H1 (cell line): ENCODE results near the gene OVCA2. TPM values are rescaled to one million over a fixed set of nuclear protein-coding genes. Genes with fewer than 3 reads are reported as not detected.

Experiments
- CHD7 ChIP-seq: fragments of 300-600 bp; sonication (generic); IDR thresholded peaks from 2 replicates; pipeline ENCODE4 v1.7.1; 2012; ENCODE audit warnings: low read length, moderate library complexity, mild to moderate bottlenecking, inconsistent platforms; ENCODE audit not compliant: insufficient replicate concordance
- JUND ChIP-seq: IDR thresholded peaks from 2 replicates; pipeline ENCODE4 v1.6.1; 2011; ENCODE audit warnings: mild to moderate bottlenecking, improper control_type of control experiment, low read length
- KDM1A ChIP-seq: fragments of 200-600, 300-600 bp; sonication (generic); IDR thresholded peaks from 2 replicates; pipeline ENCODE4 v1.7.1; 2016; ENCODE audit warnings: mild to moderate bottlenecking, low read length, borderline replicate concordance
- NANOG ChIP-seq: IDR thresholded peaks from 2 replicates; pipeline ENCODE4 v1.6.1; 2011; ENCODE audit warnings: low read length, low read depth, mild to moderate bottlenecking, inconsistent platforms; ENCODE audit not compliant: insufficient read depth, poor library complexity, severe bottlenecking
- SP2 ChIP-seq: IDR thresholded peaks from 2 replicates; pipeline ENCODE4 v1.6.1; 2012; ENCODE audit warnings: mild to moderate bottlenecking, low read length, inconsistent platforms
- TCF12 ChIP-seq: IDR thresholded peaks from 2 replicates; pipeline ENCODE4 v1.6.1; 2011; ENCODE audit warnings: low read depth, mild to moderate bottlenecking, low read length
- ZNF274 ChIP-seq: IDR thresholded peaks from 2 replicates; pipeline ENCODE4 v1.7.0; 2012; ENCODE audit warnings: low read length, borderline replicate concordance; ENCODE audit errors: extremely low read depth
- polyA plus RNA-seq, 7 experiments: library from polyadenylated mRNA; depleted of rRNA in 3 of 7; stranded (reverse) in 5 of 7; unstranded in 2 of 7; fragments of >200 nt in 5 of 7; fragments of 200-250 nt in 2 of 7; gene quantifications; 1 replicate in 5 of 7; 2 replicates in 1 of 7; 4 replicates in 1 of 7; pipeline versions ENCODE4 v1.2.1 to v1.2.3, GENCODE V29; 2011 to 2013; ENCODE audit warnings: missing spikeins in 2 of 7, mixed read lengths in 2 of 7
- total RNA-seq: library from RNA; stranded (reverse); fragmentation: NEBNext Ultra II Directional; extraction: Animal tissue kit (Norgen Biotek cat#: 25700); gene quantifications from 2 replicates; pipeline ENCODE4 v1.2.1, GENCODE V29; 2021
- TF ChIP-seq, protein P1 (sequence below): IDR thresholded peaks from 2 replicates; pipeline ENCODE4 v1.6.1; 2011; ENCODE audit warnings: low read length, improper control_type of control experiment

Gene OVCA2
- total and polyA plus RNA-seq, 2 of the 8 experiments (the other 6 are each of a cell fraction or from before 2014, with no cell fraction given), result 15.3 to 37.0 TPM

DNA sequence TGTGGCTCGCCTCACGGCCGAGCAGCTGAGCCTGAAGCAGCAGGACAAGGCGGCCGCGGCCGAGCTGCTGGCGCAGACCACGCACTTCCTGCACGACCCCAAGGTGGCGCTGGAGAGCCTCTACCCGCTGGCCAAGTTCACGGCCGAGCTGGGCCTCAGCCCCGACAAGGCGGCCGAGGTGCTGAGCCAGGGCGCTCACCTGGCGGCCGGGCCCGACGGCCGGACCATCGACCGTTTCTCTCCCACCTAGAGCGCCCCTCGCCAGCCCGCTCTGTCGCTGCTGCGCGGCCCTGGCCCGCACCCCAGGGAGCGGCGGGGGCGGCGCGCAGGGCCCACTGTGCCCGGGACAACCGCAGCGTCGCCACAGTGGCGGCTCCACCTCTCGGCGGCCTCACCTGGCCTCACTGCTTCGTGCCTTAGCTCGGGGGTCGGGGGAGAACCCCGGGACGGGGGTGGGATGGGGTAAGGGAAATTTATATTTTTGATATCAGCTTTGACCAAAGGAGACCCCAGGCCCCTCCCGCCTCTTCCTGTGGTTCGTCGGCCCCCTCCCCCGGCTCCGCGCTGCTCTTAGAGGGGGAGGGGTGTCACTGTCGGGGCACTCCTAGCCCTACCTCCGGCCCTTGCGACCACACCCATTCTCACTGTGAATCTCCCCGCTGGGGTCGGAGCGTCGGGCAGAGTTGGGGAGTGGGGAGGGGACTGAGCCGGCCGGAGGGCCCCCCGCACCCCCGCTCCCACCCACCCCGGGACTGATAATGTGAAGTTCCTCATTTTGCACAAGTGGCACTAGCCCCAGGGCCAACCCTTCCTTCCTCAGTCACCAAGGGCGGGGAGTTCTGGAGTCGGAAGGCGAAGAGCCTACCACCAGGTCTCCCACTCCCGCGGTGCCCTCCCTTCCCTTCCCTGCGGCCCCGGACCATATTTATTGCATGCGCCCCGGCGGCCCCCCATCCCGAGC, 17.0 kb downstream of the OVCA2 start (continued):
- TF ChIP-seq TCF12 (0 out of 2 replicates have a peak, but pooled peaks have one; percentile 71), SP2 (no peak), JUND (no peak), NANOG (no peak), KDM1A (peak; percentile 74), CHD7 (no peak), ZNF274 (no peak)
- TF ChIP-seq, protein P1, sequence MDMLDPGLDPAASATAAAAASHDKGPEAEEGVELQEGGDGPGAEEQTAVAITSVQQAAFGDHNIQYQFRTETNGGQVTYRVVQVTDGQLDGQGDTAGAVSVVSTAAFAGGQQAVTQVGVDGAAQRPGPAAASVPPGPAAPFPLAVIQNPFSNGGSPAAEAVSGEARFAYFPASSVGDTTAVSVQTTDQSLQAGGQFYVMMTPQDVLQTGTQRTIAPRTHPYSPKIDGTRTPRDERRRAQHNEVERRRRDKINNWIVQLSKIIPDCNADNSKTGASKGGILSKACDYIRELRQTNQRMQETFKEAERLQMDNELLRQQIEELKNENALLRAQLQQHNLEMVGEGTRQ, result no peak
